Mucosa of descending colon (tissue), 3 donors: ENCODE data around the gene ERI2. TPM values are rescaled to one million over a fixed set of nuclear protein-coding genes. Genes with fewer than 3 reads are reported as not detected.

Experiments used
- ATAC-seq: fragments of 200-7000 bp; cut with Tn5 transposase; one replicate; pipeline ENCODE4 v1.9.1; 2020; ENCODE audit warnings: mild to moderate bottlenecking, moderate library complexity
- DNase-seq, 3 donors: peaks; one replicate each; pipeline ENCODE4 v3.0.0-alpha.2; 2020
- H3K36me3 ChIP-seq: fragments of 200-600 bp; one replicate; pipeline ENCODE4 v1.8.0; 2021; ENCODE audit warnings: low read depth, mild to moderate bottlenecking
- H3K4me1 ChIP-seq: fragments of 200-600 bp; one replicate; pipeline ENCODE4 v1.8.0; 2021; ENCODE audit warnings: low read depth, mild to moderate bottlenecking
- H3K4me3 ChIP-seq: fragments of 200-600 bp; one replicate; pipeline ENCODE4 v1.8.0; 2021; ENCODE audit warnings: mild to moderate bottlenecking
- H3K9me3 ChIP-seq: fragments of 200-600 bp; one replicate; pipeline ENCODE4 v1.8.0; 2021; ENCODE audit warnings: mild to moderate bottlenecking
- CTCF ChIP-seq: fragments of 200-600 bp; IDR thresholded peaks from one replicate; pipeline ENCODE4 v1.8.0; 2022; ENCODE audit warnings: antibody characterized with exemption, mild to moderate bottlenecking
- intact Hi-C, 2 donors: fragments of 100-400 bp; cut with DNase I in 1 of 2; cut with micrococcal nuclease in 1 of 2; formaldehyde crosslinking; loops; one replicate each; pipeline versions ENCODE4 v1.11.0 to v1.11.1; 2022; cut with DNase I, micrococcal nuclease
- total RNA-seq, 3 donors: library from RNA; stranded (reverse); fragmentation: NEBNext Ultra II Directional in 2 of 3; extraction: Animal tissue kit (Norgen Biotek cat#: 25700) in 2 of 3; gene quantifications; one replicate each; pipeline versions ENCODE4 v1.2.1 to v1.2.4, GENCODE V29; 2021 to 2023
- donor health status: DM: no; HTN: no; CAD: no; lungs with moderate emphysema.
- donor health status: DM: no; HTN: no; CAD: no.
- donor health status: DM: no; HTN: yes; CAD: no.

ERI2 gene
- total RNA-seq, 3 donors from 2014 or later, result 16.2 to 30.3 (median 30.2) TPM

DNA sequence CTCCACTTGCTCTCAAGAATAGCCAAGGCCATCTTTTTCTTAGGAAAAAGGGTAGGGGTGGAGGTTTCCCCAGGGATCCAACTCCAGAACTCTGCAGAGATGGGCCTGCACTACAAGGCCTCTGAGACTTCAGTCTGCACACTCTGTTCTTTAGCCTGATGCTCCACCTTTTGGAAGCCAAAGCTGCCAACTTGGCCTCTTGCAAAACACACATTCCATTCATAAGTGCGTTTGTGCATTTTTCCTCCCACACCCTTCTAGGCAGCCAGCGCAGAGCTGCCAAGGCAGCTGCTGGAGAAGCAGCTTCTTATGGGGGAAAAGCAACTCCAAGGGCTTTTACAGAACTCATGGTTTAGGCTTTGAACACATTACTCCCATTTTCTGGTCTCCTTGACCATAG, 45.3 kb upstream of the ERI2 start:
- H3K36me3 ChIP-seq, result no peaks in the 10 kb centered on the region
- ATAC-seq (peak; percentile 83), DNase-seq (peak; percentile 41 to 64 (median 42))
- H3K4me3 ChIP-seq, result no peak overlapping the region
- H3K4me1 ChIP-seq, result peaks cover 4% of the 10 kb centered on the region
- no peak for TF ChIP-seq CTCF
- no peaks in the 10 kb centered on the region for H3K9me3 ChIP-seq
- intact Hi-C loops, result no loop called here

- Histone ChIP-seq H3K4me3 (no peak overlapping the region), H3K9me3 (no peaks in the 10 kb centered on the region), H3K36me3 (no peaks in the 10 kb centered on the region), H3K4me1 (peaks cover 4% of the 10 kb centered on the region)
- no peak for TF ChIP-seq CTCF
- intact Hi-C loops, result loop anchor here in 1 of 2 donors (1.0 kb wide), 1 partner anchor 232 kb away; no protein-coding TSS in a partner anchor
- ATAC-seq (no peak), DNase-seq (no peak)
Measured at GRCh38 chr16:20850981-20851380, 44.7 kb upstream of the ERI2 start.

GRCh38 chr16:20849589-20850390, 43.5 kb upstream of the ERI2 start:
- Histone ChIP-seq H3K4me1 (peaks cover 4% of the 10 kb centered on the region), H3K4me3 (no peak overlapping the region), H3K36me3 (no peaks in the 10 kb centered on the region), H3K9me3 (no peaks in the 10 kb centered on the region)
- ATAC-seq, result peak; percentile 82
- TF ChIP-seq CTCF, result peak; percentile 95
- intact Hi-C loops, result loop anchor here (1.0 to 5.0 kb wide), 2 partner anchors 234 to 238 kb away; no protein-coding TSS in a partner anchor
- peak in 2 of 3 donors; percentile 76 to 87 for DNase-seq

DNA sequence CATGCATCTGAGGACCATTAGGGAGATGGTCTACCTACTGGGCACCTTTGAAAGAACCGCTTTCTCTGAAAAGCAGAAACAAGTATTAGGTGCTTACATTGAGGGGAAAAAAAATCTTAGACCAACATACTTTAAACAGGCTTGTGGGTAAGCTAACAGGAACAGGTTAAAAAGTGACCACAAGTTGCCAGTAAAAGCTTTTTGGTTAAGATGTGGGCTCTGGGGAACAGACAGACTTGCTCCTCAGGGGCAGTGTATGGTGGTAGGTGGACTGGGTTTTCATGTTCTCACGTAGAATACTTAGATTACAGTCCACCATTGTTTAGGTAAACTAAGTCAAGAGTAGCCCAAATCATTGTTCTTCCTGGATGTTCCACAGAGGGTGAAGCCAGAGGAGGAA, 41.3 kb upstream of the ERI2 start:
- intact Hi-C loops, result loop anchor here in 1 of 2 donors (5.0 kb wide), 1 partner anchor 240 kb away; no protein-coding TSS in a partner anchor
- Histone ChIP-seq H3K4me3 (no peak overlapping the region), H3K4me1 (peaks cover 4% of the 10 kb centered on the region), H3K36me3 (no peaks in the 10 kb centered on the region), H3K9me3 (no peaks in the 10 kb centered on the region)
- ATAC-seq (no peak), DNase-seq (no peak)
- no peak for TF ChIP-seq CTCF

- Histone ChIP-seq H3K4me3 (no peak overlapping the region), H3K36me3 (no peaks in the 10 kb centered on the region), H3K9me3 (no peaks in the 10 kb centered on the region), H3K4me1 (peaks cover 1% of the 10 kb centered on the region)
- TF ChIP-seq CTCF, result no peak
- ATAC-seq, result no peak
- intact Hi-C loops, result loop anchor here in 1 of 2 donors (5.0 kb wide), 1 partner anchor 241 kb away; no protein-coding TSS in a partner anchor
- DNase-seq, result no peak
Measured at GRCh38 chr16:20846551-20846950, 40.3 kb upstream of the ERI2 start.
